Activated CD4-positive, alpha-beta memory T cell treated with anti-CD3 and anti-CD28 coated beads, Interleukin-2, amount 10 ng/mL, durations not matched to agents 7 days and 5 days (primary cell): Measurements from ENCODE around the gene PIK3IP1. TPM values are rescaled to one million over a fixed set of nuclear protein-coding genes. Genes with fewer than 3 reads are reported as not detected.
A peak's percentile ranks its signal among the peaks of the same experiment; 100 is the strongest.
"Not testable (repeated sequence)": the region's sequence is repeated elsewhere in the genome, so short reads cannot be mapped to it uniquely, and the experiment has no call there.

ENCODE experiments used
- CTCF ChIA-PET: fragments of 350-600 bp; sonication (Branson Sonifier 250); formaldehyde crosslinking; loops from one replicate; lab custom pipeline; 2021; ENCODE audit warnings: antibody characterized with exemption, inconsistent platforms; lab: Charles Lee
- POLR2A ChIA-PET: fragments of 350-600 bp; sonication (Branson Sonifier 250); formaldehyde crosslinking; loops from one replicate; lab custom pipeline; 2021; ENCODE audit warnings: antibody characterized with exemption; lab: Charles Lee
- DNase-seq: peaks from one replicate; pipeline ENCODE4 v3.0.0-alpha.2; 2020
- H3K27ac Mint-ChIP-seq: one replicate; pipeline ENCODE4 v1.8.0; 2021; ENCODE audit warnings: mild to moderate bottlenecking, mixed read lengths
- H3K27me3 Mint-ChIP-seq: one replicate; pipeline ENCODE4 v1.8.0; 2021; ENCODE audit warnings: mixed read lengths
- H3K36me3 Mint-ChIP-seq: one replicate; pipeline ENCODE4 v1.8.0; 2021; ENCODE audit warnings: low read depth, mixed read lengths
- H3K4me1 Mint-ChIP-seq: one replicate; pipeline ENCODE4 v1.8.0; 2021; ENCODE audit warnings: mixed read lengths
- H3K4me3 Mint-ChIP-seq: one replicate; pipeline ENCODE4 v1.8.0; 2021; ENCODE audit warnings: mild to moderate bottlenecking, mixed read lengths
- H3K9me3 Mint-ChIP-seq: one replicate; pipeline ENCODE4 v1.8.0; 2021; ENCODE audit warnings: mixed read lengths
- total RNA-seq, 2 experiments: library from RNA; stranded (reverse); gene quantifications; one replicate each; pipeline ENCODE4 v1.2.3, GENCODE V29; 2021

Gene PIK3IP1
- total RNA-seq, 2 experiments from 2014 or later = 56.4 to 57.8 TPM

GRCh38 chr22:31243339-31244045 lies 48.8 kb downstream of the PIK3IP1 start:
- Mint-ChIP-seq H3K27me3 (no peaks in the 10 kb centered on the region), H3K9me3 (no peaks in the 10 kb centered on the region), H3K36me3 (peaks cover 13% of the 10 kb centered on the region), H3K4me1 (peaks cover 44% of the 10 kb centered on the region), H3K4me3 (no peak overlapping the region), H3K27ac (no peak overlapping the region)
- POLR2A ChIA-PET = interaction anchor here (1.4 to 1.7 kb wide), 3 partner anchors 11 to 47 kb away, joined by 4 to 5 read pairs (median 4); partner anchors contain the start of gene LIMK2
- DNase-seq = no peak
- CTCF ChIA-PET = interaction anchor here (1.0 to 2.7 kb wide), 2 partner anchors 29 to 32 kb away, joined by 3 to 12 read pairs; partner anchors contain the start of gene LIMK2

GRCh38 chr22:31241936-31242335 lies 50.4 kb downstream of the PIK3IP1 start:
- no peak for DNase-seq
- no peaks in the 10 kb centered on the region for H3K27me3 Mint-ChIP-seq
- peaks cover 13% of the 10 kb centered on the region for H3K36me3 Mint-ChIP-seq
- H3K4me3 Mint-ChIP-seq = no peak overlapping the region
- peaks cover 39% of the 10 kb centered on the region for H3K4me1 Mint-ChIP-seq
- ChIA-PET CTCF (interaction anchor here (1.0 to 1.1 kb wide), 3 partner anchors 10 to 31 kb away, joined by 3 read pairs; no protein-coding TSS in a partner anchor), POLR2A (interaction anchor here (1.4 kb wide), 1 partner anchor 15 kb away, joined by 3 read pairs; no protein-coding TSS in a partner anchor)
- no peaks in the 10 kb centered on the region for H3K9me3 Mint-ChIP-seq
- no peak overlapping the region for H3K27ac Mint-ChIP-seq

GRCh38 chr22:31241200-31241599 lies 51.1 kb downstream of the PIK3IP1 start:
- no peak overlapping the region for H3K27ac Mint-ChIP-seq
- DNase-seq = no peak
- CTCF ChIA-PET = interaction anchor here (1.0 to 1.3 kb wide), 3 partner anchors 10 to 31 kb away, joined by 3 to 4 read pairs (median 3); partner anchors contain the start of gene LIMK2

GRCh38 chr22:31239771-31240370 lies 52.4 kb downstream of the PIK3IP1 start:
- Mint-ChIP-seq H3K27me3 (no peaks in the 10 kb centered on the region), H3K27ac (no peak overlapping the region), H3K4me1 (peaks cover 45% of the 10 kb centered on the region), H3K4me3 (no peak overlapping the region), H3K9me3 (no peaks in the 10 kb centered on the region), H3K36me3 (peaks cover 23% of the 10 kb centered on the region)
- ChIA-PET CTCF (interaction anchor here (0.6 to 1.3 kb wide), 4 partner anchors 28 to 124 kb away, joined by 3 to 5 read pairs (median 4); partner anchors contain the start of gene LIMK2), POLR2A (interaction anchor here (1.1 to 2.2 kb wide), 5 partner anchors 8 to 159 kb away, joined by 3 to 5 read pairs (median 5); partner anchors contain the start of genes LIMK2, SELENOM and SMTN)
- DNase-seq = no peak

More at GRCh38 chr22:31241200-31241599, 51.1 kb downstream of the PIK3IP1 start:
- H3K36me3 Mint-ChIP-seq = peaks cover 13% of the 10 kb centered on the region
- H3K4me3 Mint-ChIP-seq = no peak overlapping the region
- peaks cover 38% of the 10 kb centered on the region for H3K4me1 Mint-ChIP-seq
- no peaks in the 10 kb centered on the region for H3K27me3 Mint-ChIP-seq
- POLR2A ChIA-PET = interaction anchor here (1.4 kb wide), 1 partner anchor 14 kb away, joined by 3 read pairs; no protein-coding TSS in a partner anchor
- H3K9me3 Mint-ChIP-seq = no peaks in the 10 kb centered on the region

DNA sequence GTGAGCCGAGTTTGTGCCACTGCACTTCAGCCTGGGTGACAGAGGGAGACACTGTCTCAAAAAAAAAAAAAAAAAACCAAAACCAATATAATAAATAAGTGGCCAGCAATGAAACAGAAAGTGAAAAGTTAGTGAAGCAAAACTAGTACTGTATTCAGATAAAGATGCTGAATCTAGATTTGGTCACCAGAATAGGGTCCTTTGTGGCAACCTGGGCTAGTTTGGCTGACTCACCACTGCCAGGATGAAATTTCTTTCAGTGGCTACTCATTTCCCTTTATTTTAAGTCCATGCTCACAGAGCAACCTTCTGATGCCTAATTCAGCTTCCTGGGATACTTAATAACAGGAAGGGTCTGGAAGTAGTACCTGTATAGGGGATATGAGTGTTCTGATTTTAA lies 54.2 kb downstream of the PIK3IP1 start:
- POLR2A ChIA-PET = interaction anchor here (2.2 kb wide), 1 partner anchor 10 kb away, joined by 5 read pairs; no protein-coding TSS in a partner anchor
- H3K9me3 Mint-ChIP-seq = no peaks in the 10 kb centered on the region
- H3K4me1 Mint-ChIP-seq = peaks cover 46% of the 10 kb centered on the region
- CTCF ChIA-PET = interaction anchor here (0.7 to 1.6 kb wide), 3 partner anchors 26 to 37 kb away, joined by 3 to 5 read pairs (median 3); partner anchors contain the start of gene LIMK2
- no peak overlapping the region for H3K4me3 Mint-ChIP-seq
- no peak for DNase-seq
- no peak overlapping the region for H3K27ac Mint-ChIP-seq
- peaks cover 33% of the 10 kb centered on the region for H3K36me3 Mint-ChIP-seq
- H3K27me3 Mint-ChIP-seq = no peaks in the 10 kb centered on the region

DNA sequence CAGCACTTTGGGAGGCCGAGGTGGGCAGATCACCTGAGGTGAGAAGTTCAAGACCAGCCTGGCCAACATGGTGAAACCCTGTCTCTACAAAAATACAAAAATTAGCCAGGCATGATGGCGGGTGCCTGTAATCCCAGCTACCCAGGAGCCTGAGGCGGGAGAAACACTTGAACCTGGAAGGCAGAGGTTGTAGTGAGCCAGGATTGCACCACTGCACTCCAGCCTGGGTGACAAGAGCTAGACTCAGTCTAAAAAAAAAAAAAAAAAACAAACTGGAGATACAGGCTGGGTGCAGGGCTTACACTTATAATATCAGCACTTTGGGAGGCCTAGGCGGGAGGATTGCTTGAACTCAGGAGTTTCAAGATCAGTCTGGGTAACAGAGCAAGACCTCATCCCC lies 56.2 kb downstream of the PIK3IP1 start:
- H3K27me3 Mint-ChIP-seq, H3K9me3 Mint-ChIP-seq, H3K4me3 Mint-ChIP-seq, H3K27ac Mint-ChIP-seq, DNase-seq, POLR2A ChIA-PET: not testable (repeated sequence)
- Mint-ChIP-seq H3K4me1 (peaks cover 57% of the 10 kb centered on the region), H3K36me3 (peaks cover 28% of the 10 kb centered on the region)
- CTCF ChIA-PET = interaction anchor here (1.0 kb wide), 1 partner anchor 23 kb away, joined by 5 read pairs; the partner anchor contains the start of gene LIMK2

DNA sequence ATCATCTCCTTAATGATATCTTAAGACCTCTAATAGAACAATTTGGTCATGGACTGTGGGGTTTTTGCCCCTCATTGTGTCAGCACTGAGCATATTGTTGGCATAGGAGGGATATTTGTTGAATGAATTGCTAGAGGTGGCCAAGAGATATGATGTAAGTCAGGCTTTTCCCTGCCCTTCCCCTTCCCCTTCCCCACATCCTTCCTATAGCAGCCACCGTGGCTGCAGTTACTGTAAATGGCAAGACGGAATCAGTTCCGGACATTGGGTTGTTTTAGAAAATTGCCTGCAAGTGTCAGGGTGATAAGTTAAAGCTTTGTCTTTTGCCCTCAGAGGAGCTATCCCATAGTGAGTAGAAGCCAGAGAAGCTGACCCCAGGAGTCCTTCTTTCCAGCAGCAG lies 57.2 kb downstream of the PIK3IP1 start:
- POLR2A ChIA-PET = no interaction called here
- DNase-seq = no peak
- peaks cover 27% of the 10 kb centered on the region for H3K36me3 Mint-ChIP-seq
- H3K27ac Mint-ChIP-seq = peak overlapping the region; percentile 29
- H3K4me3 Mint-ChIP-seq = no peak overlapping the region
- no peaks in the 10 kb centered on the region for H3K9me3 Mint-ChIP-seq
- H3K27me3 Mint-ChIP-seq = no peaks in the 10 kb centered on the region
- CTCF ChIA-PET = interaction anchor here (1.0 kb wide), 1 partner anchor 22 kb away, joined by 5 read pairs; the partner anchor contains the start of gene LIMK2
- H3K4me1 Mint-ChIP-seq = peaks cover 62% of the 10 kb centered on the region

DNA sequence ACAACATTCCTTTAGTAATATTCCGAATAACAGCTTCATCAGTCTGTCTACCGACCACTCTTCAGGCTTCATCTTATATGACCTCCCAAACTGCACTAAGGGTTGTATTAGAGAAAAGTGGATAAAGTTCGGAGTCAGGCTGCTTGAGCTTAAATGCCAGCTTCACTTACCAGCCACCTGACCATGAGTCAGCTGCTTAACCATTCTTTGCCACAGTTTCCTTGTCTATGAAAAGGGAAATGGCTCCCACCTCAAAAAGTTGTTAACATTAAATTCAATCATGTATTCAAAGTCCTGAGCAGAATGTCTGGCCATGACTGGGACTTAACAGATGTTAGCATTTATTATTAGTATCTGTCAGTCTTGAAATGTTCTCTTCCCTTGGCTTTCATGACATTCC lies 59.3 kb downstream of the PIK3IP1 start:
- H3K4me1 Mint-ChIP-seq = peaks cover 58% of the 10 kb centered on the region
- no peaks in the 10 kb centered on the region for H3K9me3 Mint-ChIP-seq
- H3K4me3 Mint-ChIP-seq = no peak overlapping the region
- ChIA-PET CTCF (interaction anchor here (1.1 to 10.9 kb wide), 8 partner anchors 15 to 150 kb away, joined by 3 to 110 read pairs (median 6); partner anchors contain the start of genes LIMK2, PIK3IP1 and SELENOM), POLR2A (interaction anchor here (0.8 to 1.1 kb wide), 3 partner anchors 11 to 45 kb away, joined by 3 to 4 read pairs (median 3); no protein-coding TSS in a partner anchor)
- no peaks in the 10 kb centered on the region for H3K27me3 Mint-ChIP-seq
- H3K36me3 Mint-ChIP-seq = peaks cover 33% of the 10 kb centered on the region
- H3K27ac Mint-ChIP-seq = no peak overlapping the region
- no peak for DNase-seq

Other genes starting within 250 kb of the PIK3IP1 start
- gene SMTN, start 211.2 kb downstream of the PIK3IP1 start, total RNA-seq = 10 to 100 TPM; 36.4 to 41.4 TPM
- gene SELENOM, start 184.9 kb downstream of the PIK3IP1 start, total RNA-seq = 1 to 10 TPM; 2.3 to 2.4 TPM
- gene INPP5J, start 169.5 kb downstream of the PIK3IP1 start, total RNA-seq = not detected
- gene PLA2G3, start 152.0 kb downstream of the PIK3IP1 start, total RNA-seq = not detected
- 10 to 100 TPM; 21.4 to 21.7 TPM for gene RNF185, start 132.3 kb downstream of the PIK3IP1 start, total RNA-seq
- 10 to 100 TPM; 44.0 to 46.4 TPM for gene LIMK2, start 80.2 kb downstream of the PIK3IP1 start, total RNA-seq
- gene PATZ1, start 53.9 kb upstream of the PIK3IP1 start, total RNA-seq = 10 to 100 TPM; 18.6 to 19.5 TPM
- gene DRG1, start 107.1 kb upstream of the PIK3IP1 start, total RNA-seq = 10 to 100 TPM; 73.4 to 86.4 TPM
- gene EIF4ENIF1, start 197.4 kb upstream of the PIK3IP1 start, total RNA-seq = 10 to 100 TPM; 35.6 to 37.8 TPM
- 100 to 1,000 TPM; 140 to 145 TPM for gene SFI1, start 204.0 kb upstream of the PIK3IP1 start, total RNA-seq